HG03045 (cell line): ENCODE data around the gene INPP1.
A peak's percentile ranks its signal among the peaks of the same experiment; 100 is the strongest.
"Not testable (repeated sequence)": the region's sequence is repeated elsewhere in the genome, so short reads cannot be mapped to it uniquely, and the experiment has no call there.

Experiments used
- ATAC-seq: cut with Tn5 transposase; IDR thresholded peaks from one replicate; pipeline ENCODE4 v1.9.1; 2021; ENCODE audit warnings: mild to moderate bottlenecking, moderate library complexity; ENCODE audit not compliant: unreplicated experiment

The INPP1 gene

GRCh38 chr2:190333928-190334327 is 9.5 kb upstream of the INPP1 start:
- no peak for ATAC-seq

DNA sequence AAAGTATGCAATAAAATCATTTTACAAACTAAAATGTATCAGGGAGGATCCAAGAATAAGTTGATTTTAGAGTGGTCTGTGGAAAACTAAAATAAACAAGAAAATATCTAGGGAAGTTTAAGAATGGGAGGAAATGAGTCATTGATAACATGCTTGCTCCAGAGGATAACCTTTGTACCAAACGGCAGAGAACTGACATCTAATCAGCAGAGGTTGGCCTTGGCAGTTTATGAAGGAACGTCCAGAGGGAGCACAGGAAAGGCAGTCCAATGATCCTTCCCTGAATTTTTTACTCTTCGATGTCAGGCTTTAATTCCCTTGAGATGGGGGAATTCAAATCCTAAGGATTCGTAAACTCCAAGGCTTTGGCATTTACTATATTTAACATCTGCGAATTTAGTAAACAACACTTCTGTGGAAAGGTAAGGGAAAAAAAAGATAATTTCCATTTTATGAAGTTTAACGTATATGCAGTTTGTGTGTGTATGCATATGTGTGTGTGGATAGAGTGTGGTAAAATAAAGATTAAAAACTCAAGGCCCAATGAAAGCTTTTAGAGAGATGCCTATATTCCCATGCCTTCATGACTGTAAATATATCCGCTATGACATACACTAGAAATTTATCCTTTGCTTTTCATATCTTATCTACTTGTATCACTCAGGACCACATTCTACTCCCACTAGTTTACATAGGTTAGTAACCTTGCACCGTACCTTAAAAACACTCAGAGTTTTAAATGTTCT is 8.7 kb upstream of the INPP1 start:
- no peak for ATAC-seq

GRCh38 chr2:190335225-190335559 is 8.2 kb upstream of the INPP1 start:
- no peak for ATAC-seq

GRCh38 chr2:190335584-190335983 is 7.8 kb upstream of the INPP1 start:
- not testable (repeated sequence) for ATAC-seq

DNA sequence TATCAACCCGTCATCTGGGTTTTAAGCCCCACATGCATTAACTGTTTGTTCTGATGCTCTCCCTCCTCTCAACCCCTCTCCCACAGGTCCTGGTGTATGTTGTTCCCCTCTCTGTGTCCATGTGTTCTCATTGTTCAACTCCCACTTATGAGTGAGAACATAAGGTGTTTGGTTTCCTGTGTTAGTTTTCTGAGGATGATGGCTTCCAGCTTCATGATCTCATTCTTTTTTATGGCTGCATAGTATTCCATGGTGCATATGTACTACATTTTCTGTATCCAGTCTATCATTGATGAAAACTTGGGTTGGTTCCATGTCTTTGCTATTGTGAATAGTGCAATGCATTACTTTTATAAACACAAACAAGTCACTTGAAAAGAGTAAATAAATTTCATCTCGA is 7.0 kb upstream of the INPP1 start:
- no peak for ATAC-seq

DNA sequence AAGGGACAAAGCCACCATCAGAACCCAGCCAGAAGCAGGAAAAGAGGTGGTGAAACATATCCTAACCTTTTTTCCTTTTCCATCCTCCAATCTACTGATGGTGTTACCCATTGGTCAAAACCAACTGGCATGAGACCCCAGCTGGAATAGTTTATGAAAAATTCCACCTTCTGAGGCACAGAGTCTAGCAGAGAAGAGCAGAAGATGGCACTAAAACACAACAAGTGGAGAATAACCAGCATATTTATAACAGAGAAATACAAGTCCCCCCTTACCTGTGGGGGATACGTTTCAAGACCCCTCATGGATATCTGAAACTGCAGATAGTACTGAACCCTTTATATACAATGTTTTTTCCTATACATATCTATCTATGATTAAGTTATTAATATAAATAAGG is 4.9 kb upstream of the INPP1 start:
- ATAC-seq, result no peak

DNA sequence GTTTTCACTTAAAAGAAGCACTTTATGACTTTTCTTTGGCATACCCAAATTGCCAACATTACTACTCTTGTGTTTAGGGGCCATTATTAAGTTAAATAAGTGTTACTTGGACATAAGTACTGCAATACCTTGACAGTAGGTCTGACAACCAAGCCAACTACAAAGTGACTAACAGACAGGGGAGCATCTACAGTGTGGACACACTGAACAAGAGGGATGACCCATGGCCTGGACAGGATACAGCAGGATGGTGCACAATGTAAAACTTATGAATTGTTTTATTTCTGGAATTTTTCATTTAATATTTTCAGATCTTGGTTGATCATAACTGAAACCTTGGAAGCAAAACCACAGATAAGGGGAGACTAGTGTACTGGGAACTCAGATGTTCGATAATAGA is 4.0 kb upstream of the INPP1 start:
- no peak for ATAC-seq

- no peak for ATAC-seq
These were observed 3.0 kb upstream of the INPP1 start for GRCh38 chr2:190340369-190340768.

- ATAC-seq, result no peak
These were observed 778 bp upstream of the INPP1 start for GRCh38 chr2:190342611-190343010.

DNA sequence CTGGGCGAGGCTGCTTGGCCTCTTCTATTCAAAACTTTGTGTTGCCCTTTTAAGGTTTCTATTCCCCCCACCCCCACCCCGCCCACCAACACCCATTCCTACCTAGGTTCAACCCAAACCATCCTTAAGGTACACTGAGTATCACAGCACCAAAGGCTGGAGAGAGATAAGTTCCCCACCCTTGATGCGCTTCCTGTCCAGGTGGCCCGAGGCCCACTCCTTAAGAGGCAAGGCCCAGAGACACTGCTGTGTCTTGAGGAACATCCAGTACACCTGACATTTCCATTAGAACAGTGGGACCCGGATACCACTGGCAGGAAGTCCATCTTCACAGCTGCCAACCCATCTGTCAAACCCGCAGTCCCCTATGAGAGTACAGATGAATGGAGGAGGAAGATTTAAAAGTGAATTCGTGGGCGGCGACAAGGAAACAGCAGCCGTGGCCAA is 277 bp upstream of the INPP1 start:
- ATAC-seq, result no peak

DNA sequence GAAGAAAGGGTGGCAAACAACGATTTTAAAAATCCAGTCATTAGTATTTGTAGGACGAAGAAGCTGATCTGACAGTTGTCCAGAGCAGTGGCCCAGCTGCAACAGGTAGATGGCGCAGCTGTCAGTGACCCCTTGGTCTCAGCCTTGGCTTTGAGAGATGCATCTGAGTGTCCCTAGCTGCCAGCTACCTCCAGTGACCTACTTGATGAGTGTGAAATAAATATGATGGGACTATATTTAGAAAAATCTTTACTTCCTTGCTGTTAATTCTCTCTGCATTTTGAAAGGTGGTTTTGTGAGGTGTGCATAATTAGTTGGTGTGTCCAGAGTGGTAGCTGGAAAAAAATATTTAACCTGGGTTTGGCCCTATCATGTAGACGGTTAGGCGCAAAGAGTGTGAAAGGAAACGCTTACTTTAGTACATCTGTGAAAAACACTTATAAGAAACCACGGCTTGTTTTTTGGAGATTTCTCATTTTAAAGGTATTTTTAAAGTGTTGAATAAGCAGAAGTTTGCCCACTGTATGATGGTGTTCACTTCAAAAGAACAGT is 963 bp downstream of the INPP1 start:
- peak; percentile 66 for ATAC-seq

DNA sequence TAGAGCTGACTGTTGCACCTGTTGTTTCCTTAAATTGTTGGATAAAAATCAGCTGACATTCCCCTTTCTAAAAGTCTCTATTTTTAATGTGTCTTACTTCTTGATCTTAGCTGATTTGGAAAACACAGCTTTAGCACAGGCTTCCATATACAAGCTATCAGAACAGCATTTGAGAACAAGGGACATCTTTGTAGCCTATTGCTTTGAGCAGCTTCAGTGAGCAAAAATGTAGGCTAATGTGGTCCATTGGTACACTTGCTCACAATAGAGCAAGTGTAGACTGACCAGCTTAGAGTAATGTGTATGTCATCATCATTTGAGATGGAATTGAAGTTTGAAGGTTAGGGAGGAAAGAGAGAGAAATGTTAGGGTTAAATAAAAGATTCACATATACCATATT is 7.0 kb downstream of the INPP1 start:
- ATAC-seq, result no peak

- no peak for ATAC-seq
These were observed 8.6 kb downstream of the INPP1 start for GRCh38 chr2:190351955-190352354.

DNA sequence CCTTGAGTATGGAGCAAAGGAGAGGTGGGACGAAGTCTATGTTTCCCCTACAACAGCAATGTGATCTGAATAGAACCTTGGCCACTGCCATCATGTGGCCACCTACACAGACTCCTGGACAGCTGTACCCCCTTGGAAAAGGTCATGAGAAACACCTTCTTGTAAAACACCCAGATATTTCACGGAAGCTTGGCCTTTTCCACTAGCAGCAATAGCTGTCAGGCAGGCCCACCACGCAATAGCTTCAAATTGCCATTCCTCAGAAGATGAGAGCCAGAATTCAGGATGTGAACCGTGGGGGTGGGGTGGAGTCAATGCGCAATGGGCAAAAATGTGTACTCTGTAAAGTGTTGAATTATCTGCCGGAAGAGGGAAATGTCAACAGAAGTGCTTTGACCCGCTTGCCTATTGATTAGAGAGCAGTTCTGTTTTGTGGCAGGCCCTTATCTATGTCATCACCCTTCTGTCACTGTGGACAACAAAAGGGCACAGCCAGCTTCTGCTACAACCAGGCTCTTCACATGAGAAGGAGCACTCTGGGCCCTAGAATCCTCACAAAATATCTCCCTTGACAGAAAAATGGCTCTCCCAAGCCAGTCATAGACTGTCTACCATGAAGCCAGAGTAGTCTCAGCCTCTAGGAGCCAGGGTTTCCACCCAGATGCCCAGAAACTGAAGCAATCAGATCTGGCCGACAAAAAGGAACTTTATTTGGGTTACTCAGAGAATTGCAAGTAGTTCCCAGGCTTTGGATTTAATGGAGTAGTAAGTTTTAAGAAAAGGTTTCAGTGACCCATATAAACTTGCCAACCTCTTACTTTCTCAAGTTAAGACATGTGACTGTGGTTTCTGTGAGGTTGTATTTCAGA is 9.5 kb downstream of the INPP1 start:
- ATAC-seq, result no peak

DNA sequence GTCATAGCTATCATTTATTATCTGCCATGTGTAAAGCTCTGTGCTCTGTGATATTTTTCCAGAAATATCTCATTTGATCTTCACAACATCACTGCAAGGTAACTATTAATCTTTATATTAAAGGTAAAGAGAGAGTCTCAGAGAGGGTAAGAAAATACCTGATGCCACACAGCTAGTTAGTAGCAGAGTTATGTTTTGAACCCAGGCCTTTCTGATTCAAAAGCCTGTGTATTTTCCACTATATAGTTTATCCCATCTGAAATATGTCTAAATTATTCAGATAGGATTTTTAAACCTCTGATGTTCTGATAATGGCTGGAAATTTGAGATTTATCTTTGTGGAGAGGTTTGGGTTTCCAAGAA is 10.1 kb downstream of the INPP1 start:
- no peak for ATAC-seq

- ATAC-seq, result no peak
These were observed 10.8 kb downstream of the INPP1 start for GRCh38 chr2:190354003-190354690.

DNA sequence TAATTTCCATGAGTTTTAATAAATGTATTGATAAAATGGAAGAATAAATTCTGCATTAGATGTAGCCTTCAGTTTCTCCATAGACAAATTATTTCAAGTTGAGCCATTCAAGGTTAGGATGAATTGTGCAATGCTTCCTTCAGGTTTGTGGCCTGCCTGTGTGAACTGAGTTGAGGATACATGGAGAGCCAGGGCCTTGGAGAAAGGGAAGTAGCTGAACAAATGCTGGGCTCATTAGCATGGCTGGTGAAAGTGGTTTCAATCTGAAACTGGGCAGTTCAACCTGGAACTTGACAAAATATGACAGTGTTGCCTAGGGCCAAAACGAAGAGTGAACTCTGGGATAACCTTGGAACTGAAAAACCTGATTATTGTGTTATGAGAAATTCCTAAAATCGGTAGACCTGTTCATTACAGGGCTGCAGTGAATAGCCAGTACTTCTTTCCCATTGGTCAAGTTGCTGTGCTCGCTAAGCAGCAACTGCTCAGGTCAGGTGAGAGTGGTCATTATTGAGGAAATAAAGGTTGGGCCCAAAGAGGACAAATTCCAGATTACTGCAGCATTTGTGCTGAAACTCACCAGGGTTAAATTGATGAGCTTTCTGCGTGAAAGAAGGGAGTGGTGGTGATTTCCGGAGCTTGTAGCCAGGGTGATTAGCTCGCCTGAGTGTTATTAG is 12.7 kb downstream of the INPP1 start:
- ATAC-seq, result no peak

GRCh38 chr2:190357600-190357999 is 14.2 kb downstream of the INPP1 start:
- ATAC-seq, result no peak

GRCh38 chr2:190358655-190359448 is 15.5 kb downstream of the INPP1 start:
- ATAC-seq, result not testable (repeated sequence)

GRCh38 chr2:190360561-190360960 is 17.2 kb downstream of the INPP1 start:
- ATAC-seq, result no peak
